ENCODE results near the gene NPR3. TPM values are rescaled to one million over a fixed set of nuclear protein-coding genes. Genes with fewer than 3 reads are reported as not detected.
"Not testable (repeated sequence)": the region's sequence is repeated elsewhere in the genome, so short reads cannot be mapped to it uniquely, and the experiment has no call there.

NPR3 gene
- total and polyA plus RNA-seq, 8 donors = 16.5 to 48.2 (median 37.0) TPM

GRCh38 chr5:32790411-32790951 is 79.4 kb downstream of the NPR3 start:
- H3K36me3 ChIP-seq = no peaks in the 10 kb centered on the region
- H3K9me3 ChIP-seq = peaks cover 0 to 3% of the 10 kb centered on the region in 2 donors
- DNase-seq = no peak
- H3K4me1 ChIP-seq = no peaks in the 10 kb centered on the region
- intact Hi-C loops (cut with DNase I) = no loop called here
- no peak for TF ChIP-seq CTCF (IDR thresholded peaks at IDR 0.05)
- peak overlapping the region in 1 of 2 donors; percentile 5 for H3K27ac ChIP-seq
- no peak overlapping the region for H3K4me3 ChIP-seq
- no peak for ATAC-seq
- no peaks in the 10 kb centered on the region for H3K27me3 ChIP-seq

GRCh38 chr5:32791536-32792243 is 80.6 kb downstream of the NPR3 start:
- Histone ChIP-seq H3K4me3 (no peak overlapping the region), H3K9me3 (peaks cover 0 to 3% of the 10 kb centered on the region in 2 donors), H3K36me3 (no peaks in the 10 kb centered on the region), H3K27me3 (no peaks in the 10 kb centered on the region), H3K4me1 (no peaks in the 10 kb centered on the region), H3K27ac (peak overlapping the region in 1 of 2 donors; percentile 5)
- intact Hi-C loops (cut with DNase I) = no loop called here
- no peak for TF ChIP-seq CTCF (IDR thresholded peaks at IDR 0.05)
- ATAC-seq (no peak), DNase-seq (no peak)

GRCh38 chr5:32794086-32794485 is 83.0 kb downstream of the NPR3 start:
- Histone ChIP-seq H3K36me3 (no peaks in the 10 kb centered on the region), H3K9me3 (peaks cover 0 to 8% of the 10 kb centered on the region in 2 donors), H3K27me3 (no peaks in the 10 kb centered on the region), H3K4me3 (no peak overlapping the region), H3K4me1 (no peaks in the 10 kb centered on the region), H3K27ac (no peak overlapping the region)
- intact Hi-C loops (cut with DNase I) = no loop called here
- peak in 1 of 2 donors; percentile 12 for TF ChIP-seq CTCF (IDR thresholded peaks at IDR 0.05)
- ATAC-seq = no peak
- no peak for DNase-seq

- no peak for DNase-seq
- Histone ChIP-seq H3K4me3 (no peak overlapping the region), H3K27me3 (no peaks in the 10 kb centered on the region), H3K27ac (no peak overlapping the region), H3K4me1 (no peaks in the 10 kb centered on the region), H3K36me3 (no peaks in the 10 kb centered on the region), H3K9me3 (peaks cover 0 to 29% of the 10 kb centered on the region in 2 donors)
- no peak for ATAC-seq
- TF ChIP-seq CTCF (IDR thresholded peaks at IDR 0.05) = no peak
- intact Hi-C loops (cut with DNase I) = no loop called here
Measured at GRCh38 chr5:32802764-32803163, 91.6 kb downstream of the NPR3 start.

GRCh38 chr5:32803656-32804055 is 92.5 kb downstream of the NPR3 start:
- Histone ChIP-seq H3K27ac (no peak overlapping the region), H3K9me3 (peaks cover 0 to 28% of the 10 kb centered on the region in 2 donors), H3K4me1 (no peaks in the 10 kb centered on the region), H3K4me3 (no peak overlapping the region), H3K27me3 (no peaks in the 10 kb centered on the region), H3K36me3 (no peaks in the 10 kb centered on the region)
- intact Hi-C loops (cut with DNase I) = no loop called here
- no peak for DNase-seq
- TF ChIP-seq CTCF (IDR thresholded peaks at IDR 0.05) = no peak
- no peak for ATAC-seq

- H3K9me3 ChIP-seq = peaks cover 0 to 18% of the 10 kb centered on the region in 2 donors
- H3K27ac ChIP-seq; DNase-seq; intact Hi-C loops (cut with DNase I); ATAC-seq; H3K4me3 ChIP-seq; H3K27me3 ChIP-seq; H3K36me3 ChIP-seq; H3K4me1 ChIP-seq: not testable (repeated sequence)
Measured at GRCh38 chr5:32805462-32805861, 94.3 kb downstream of the NPR3 start.

Data from left lung (tissue), 10 donors.